ENCODE data around the gene PITPNC1.
"Not testable (repeated sequence)": the region's sequence is repeated elsewhere in the genome, so short reads cannot be mapped to it uniquely, and the experiment has no call there.

PITPNC1 gene

GRCh38 chr17:67488161-67488560 lies 111.1 kb downstream of the PITPNC1 start:
- DNase-seq (ENCODE audit: low read depth in 2 of 2) = no peak

- DNase-seq (ENCODE audit: low read depth in 2 of 2) = no peak
Observed at GRCh38 chr17:67488768-67489167, 111.7 kb downstream of the PITPNC1 start.

- DNase-seq (ENCODE audit: low read depth in 2 of 2) = no peak
Observed at GRCh38 chr17:67489273-67489672, 112.2 kb downstream of the PITPNC1 start.

GRCh38 chr17:67490471-67490870 lies 113.4 kb downstream of the PITPNC1 start:
- DNase-seq (ENCODE audit: low read depth in 2 of 2) = no peak

GRCh38 chr17:67491009-67491680 lies 114.1 kb downstream of the PITPNC1 start:
- DNase-seq (ENCODE audit: low read depth in 2 of 2) = no peak

GRCh38 chr17:67491681-67492024 lies 114.6 kb downstream of the PITPNC1 start:
- DNase-seq (ENCODE audit: low read depth in 2 of 2) = no peak

- DNase-seq (ENCODE audit: low read depth in 2 of 2) = no peak
Observed at GRCh38 chr17:67492251-67492740, 115.2 kb downstream of the PITPNC1 start.

- DNase-seq (ENCODE audit: low read depth in 2 of 2) = no peak
Observed at GRCh38 chr17:67492824-67493517, 115.9 kb downstream of the PITPNC1 start.

- DNase-seq (ENCODE audit: low read depth in 2 of 2) = no peak
Observed at GRCh38 chr17:67493812-67494211, 116.7 kb downstream of the PITPNC1 start.

GRCh38 chr17:67495534-67495933 lies 118.5 kb downstream of the PITPNC1 start:
- DNase-seq (ENCODE audit: low read depth in 2 of 2) = not testable (repeated sequence)

- no peak for DNase-seq (ENCODE audit: low read depth in 2 of 2)
Observed at GRCh38 chr17:67496286-67496685, 119.2 kb downstream of the PITPNC1 start.

- no peak for DNase-seq (ENCODE audit: low read depth in 2 of 2)
Observed at GRCh38 chr17:67499685-67500084, 122.6 kb downstream of the PITPNC1 start.

GRCh38 chr17:67500261-67500660 lies 123.2 kb downstream of the PITPNC1 start:
- no peak for DNase-seq (ENCODE audit: low read depth in 2 of 2)

- DNase-seq (ENCODE audit: low read depth in 2 of 2) = no peak
Observed at GRCh38 chr17:67500677-67501300, 123.7 kb downstream of the PITPNC1 start.

GRCh38 chr17:67502151-67502550 lies 125.1 kb downstream of the PITPNC1 start:
- no peak for DNase-seq (ENCODE audit: low read depth in 2 of 2)

- DNase-seq (ENCODE audit: low read depth in 2 of 2) = peak; percentile 21 to 23
Observed at GRCh38 chr17:67503184-67503583, 126.1 kb downstream of the PITPNC1 start.

GRCh38 chr17:67503739-67504138 lies 126.7 kb downstream of the PITPNC1 start:
- no peak for DNase-seq (ENCODE audit: low read depth in 2 of 2)

- no peak for DNase-seq (ENCODE audit: low read depth in 2 of 2)
Observed at GRCh38 chr17:67504182-67504581, 127.1 kb downstream of the PITPNC1 start.

GRCh38 chr17:67506966-67507365 lies 129.9 kb downstream of the PITPNC1 start:
- no peak for DNase-seq (ENCODE audit: low read depth in 2 of 2)

GRCh38 chr17:67509390-67510287 lies 132.6 kb downstream of the PITPNC1 start:
- no peak for DNase-seq (ENCODE audit: low read depth in 2 of 2)

GRCh38 chr17:67511012-67511411 lies 133.9 kb downstream of the PITPNC1 start:
- DNase-seq (ENCODE audit: low read depth in 2 of 2) = no peak

GRCh38 chr17:67511804-67512203 lies 134.7 kb downstream of the PITPNC1 start:
- DNase-seq (ENCODE audit: low read depth in 2 of 2) = no peak

Data from stimulated activated CD4-positive, alpha-beta T cell treated with anti-CD3 and anti-CD28 coated beads, Interleukin-15, amount 100 ng/mL, for 48 hours (primary cell).